Measurements from ENCODE around the gene ZNF234.
"Not testable (repeated sequence)": the region's sequence is repeated elsewhere in the genome, so short reads cannot be mapped to it uniquely, and the experiment has no call there.

The ZNF234 gene

GRCh38 chr19:44113784-44114390 lies 27.5 kb upstream of the ZNF234 start:
- H3K36me3 ChIP-seq = peaks cover 47% of the 10 kb centered on the region
- H3K9ac ChIP-seq = peak overlapping the region; percentile 87
- no peaks in the 10 kb centered on the region for H3K27me3 ChIP-seq
- H3K9me3 ChIP-seq = peaks cover 12% of the 10 kb centered on the region
- H3K4me2 ChIP-seq = peak overlapping the region; percentile 97
- peaks cover 24% of the 10 kb centered on the region for H3K4me1 ChIP-seq
- H4K20me1 ChIP-seq = no peaks in the 10 kb centered on the region
- TF ChIP-seq Cebpa-rat (IDR thresholded peaks at IDR 0.05) = no peak
- H3K4me3 ChIP-seq = peak overlapping the region; percentile 89
- peak overlapping the region; percentile 71 for H3K27ac ChIP-seq

- H3K27ac ChIP-seq, H3K9ac ChIP-seq, H3K4me3 ChIP-seq, H3K27me3 ChIP-seq, H3K4me1 ChIP-seq, H3K4me2 ChIP-seq, H4K20me1 ChIP-seq: not testable (repeated sequence)
- Histone ChIP-seq H3K9me3 (peaks cover 42% of the 10 kb centered on the region), H3K36me3 (peaks cover 90% of the 10 kb centered on the region)
Measured at GRCh38 chr19:44121162-44121561, 20.2 kb upstream of the ZNF234 start.

- no peaks in the 10 kb centered on the region for H3K27me3 ChIP-seq
- H3K36me3 ChIP-seq = peaks cover 61% of the 10 kb centered on the region
- no peak for TF ChIP-seq Cebpa-rat (IDR thresholded peaks at IDR 0.05)
- H3K4me3 ChIP-seq = no peak overlapping the region
- H3K4me1 ChIP-seq = no peaks in the 10 kb centered on the region
- H3K27ac ChIP-seq = no peak overlapping the region
- H3K4me2 ChIP-seq = no peak overlapping the region
- no peaks in the 10 kb centered on the region for H4K20me1 ChIP-seq
- H3K9me3 ChIP-seq = peaks cover 34% of the 10 kb centered on the region
- H3K9ac ChIP-seq = no peak overlapping the region
Measured at GRCh38 chr19:44131955-44132354, 9.4 kb upstream of the ZNF234 start.

- no peaks in the 10 kb centered on the region for H3K9me3 ChIP-seq
- H3K27me3 ChIP-seq = no peaks in the 10 kb centered on the region
- no peaks in the 10 kb centered on the region for H4K20me1 ChIP-seq
- H3K36me3 ChIP-seq = peaks cover 29% of the 10 kb centered on the region
- peak overlapping the region; percentile 90 for H3K4me2 ChIP-seq
- H3K27ac ChIP-seq = peak overlapping the region; percentile 82
- peak overlapping the region; percentile 86 for H3K4me3 ChIP-seq
- H3K4me1 ChIP-seq = peaks cover 24% of the 10 kb centered on the region
- H3K9ac ChIP-seq = peak overlapping the region; percentile 84
- no peak for TF ChIP-seq Cebpa-rat (IDR thresholded peaks at IDR 0.05)
Measured at GRCh38 chr19:44142059-44142433, 692 bp downstream of the ZNF234 start.

GRCh38 chr19:44149776-44150175 lies 8.4 kb downstream of the ZNF234 start:
- TF ChIP-seq Cebpa-rat (IDR thresholded peaks at IDR 0.05) = no peak
- Histone ChIP-seq H3K9ac (no peak overlapping the region), H3K36me3 (peaks cover 97% of the 10 kb centered on the region), H3K4me1 (no peaks in the 10 kb centered on the region), H3K27me3 (no peaks in the 10 kb centered on the region), H3K9me3 (peaks cover 16% of the 10 kb centered on the region), H3K4me3 (no peak overlapping the region), H3K4me2 (no peak overlapping the region), H4K20me1 (no peaks in the 10 kb centered on the region), H3K27ac (no peak overlapping the region)

- Histone ChIP-seq H3K4me3 (no peak overlapping the region), H3K27ac (no peak overlapping the region), H3K9me3 (peaks cover 34% of the 10 kb centered on the region), H3K4me1 (no peaks in the 10 kb centered on the region), H3K9ac (no peak overlapping the region), H3K36me3 (peaks cover 98% of the 10 kb centered on the region), H3K27me3 (no peaks in the 10 kb centered on the region), H3K4me2 (no peak overlapping the region), H4K20me1 (no peaks in the 10 kb centered on the region)
- TF ChIP-seq Cebpa-rat (IDR thresholded peaks at IDR 0.05) = no peak
Measured at GRCh38 chr19:44151491-44151890, 10.1 kb downstream of the ZNF234 start.

- Histone ChIP-seq H3K27ac (no peak overlapping the region), H3K4me3 (peak overlapping the region; percentile 43), H4K20me1 (no peaks in the 10 kb centered on the region), H3K4me1 (no peaks in the 10 kb centered on the region), H3K9ac (no peak overlapping the region), H3K27me3 (no peaks in the 10 kb centered on the region), H3K4me2 (no peak overlapping the region), H3K36me3 (peaks cover 71% of the 10 kb centered on the region), H3K9me3 (peaks cover 63% of the 10 kb centered on the region)
- TF ChIP-seq Cebpa-rat (IDR thresholded peaks at IDR 0.05) = no peak
Measured at GRCh38 chr19:44156475-44156874, 15.1 kb downstream of the ZNF234 start.

- Histone ChIP-seq H3K4me3 (no peak overlapping the region), H3K4me1 (peaks cover 24% of the 10 kb centered on the region), H4K20me1 (no peaks in the 10 kb centered on the region), H3K9ac (no peak overlapping the region), H3K36me3 (peaks cover 23% of the 10 kb centered on the region), H3K27ac (no peak overlapping the region), H3K4me2 (no peak overlapping the region), H3K27me3 (no peaks in the 10 kb centered on the region), H3K9me3 (peaks cover 6% of the 10 kb centered on the region)
- TF ChIP-seq Cebpa-rat (IDR thresholded peaks at IDR 0.05) = no peak
Measured at GRCh38 chr19:44163789-44164188, 22.4 kb downstream of the ZNF234 start.

- H3K4me3 ChIP-seq = peak overlapping the region; percentile 76
- H3K4me1 ChIP-seq = peaks cover 24% of the 10 kb centered on the region
- H3K4me2 ChIP-seq = peak overlapping the region; percentile 95
- no peak for TF ChIP-seq Cebpa-rat (IDR thresholded peaks at IDR 0.05)
- H4K20me1 ChIP-seq = no peaks in the 10 kb centered on the region
- peaks cover 27% of the 10 kb centered on the region for H3K36me3 ChIP-seq
- peak overlapping the region; percentile 87; the same call in 1 of the 2 replicates for H3K9ac ChIP-seq
- H3K27ac ChIP-seq = 0 out of 2 replicates have a peak overlapping the region, but pooled peaks have one; percentile 30
- peaks cover 1% of the 10 kb centered on the region; the same call in 1 of the 2 replicates for H3K9me3 ChIP-seq
- no peaks in the 10 kb centered on the region for H3K27me3 ChIP-seq
Measured at GRCh38 chr19:44164327-44164672, 22.9 kb downstream of the ZNF234 start.

- H3K9ac ChIP-seq = peak within 1 kb of the TSS; percentile 87
- H4K20me1 ChIP-seq = no peaks in the 10 kb centered on the region
- peak within 1 kb of the TSS; percentile 95 for H3K4me2 ChIP-seq
- peaks cover 33% of the 10 kb centered on the region for H3K36me3 ChIP-seq
- peaks cover 24% of the 10 kb centered on the region for H3K4me1 ChIP-seq
- no peaks in the 10 kb centered on the region for H3K27me3 ChIP-seq
- no peaks in the 10 kb centered on the region for H3K9me3 ChIP-seq
- peak within 1 kb of the TSS; percentile 85 for H3K27ac ChIP-seq
- H3K4me3 ChIP-seq = peak within 1 kb of the TSS; percentile 76
- TF ChIP-seq Cebpa-rat (IDR thresholded peaks at IDR 0.05) = no peak
Measured at GRCh38 chr19:44164673-44165512, 23.5 kb downstream of the ZNF234 start, which contains the start of gene ZNF226. Gene ZNF226, plus strand, starts transcription at chr19:44165100. Its CDS starts 4,981 bp downstream, at chr19:44170081.

- H3K27me3 ChIP-seq, H3K4me2 ChIP-seq, H3K9ac ChIP-seq, H3K9me3 ChIP-seq, H3K4me3 ChIP-seq, H3K27ac ChIP-seq, H4K20me1 ChIP-seq: not testable (repeated sequence)
- peaks cover 21% of the 10 kb centered on the region for H3K4me1 ChIP-seq
- H3K36me3 ChIP-seq = peaks cover 89% of the 10 kb centered on the region
Measured at GRCh38 chr19:44170660-44171059, 29.3 kb downstream of the ZNF234 start.

Measured in BLaER1 (cell line).